Stimulated activated naive CD4-positive, alpha-beta T cell (primary cell): ENCODE data around the gene CACNA1B.

ENCODE experiments used
- DNase-seq, 6 experiments: peaks; one replicate each; lab custom pipeline; 2025; lab: John Stamatoyannopoulos, UW

Gene CACNA1B

GRCh38 chr9:138053321-138053868 lies 175.8 kb downstream of the CACNA1B start:
- DNase-seq: no peak

- no peak for DNase-seq
Measured at GRCh38 chr9:138053996-138054752, 176.6 kb downstream of the CACNA1B start.

- no peak for DNase-seq
Measured at GRCh38 chr9:138057726-138058125, 180.1 kb downstream of the CACNA1B start.

GRCh38 chr9:138058181-138058580 lies 180.6 kb downstream of the CACNA1B start:
- no peak for DNase-seq

- DNase-seq: no peak
Measured at GRCh38 chr9:138059196-138059595, 181.6 kb downstream of the CACNA1B start.

- no peak for DNase-seq
Measured at GRCh38 chr9:138060365-138060764, 182.8 kb downstream of the CACNA1B start.

- no peak for DNase-seq
Measured at GRCh38 chr9:138060881-138061280, 183.3 kb downstream of the CACNA1B start.

GRCh38 chr9:138061631-138062030 lies 184.0 kb downstream of the CACNA1B start:
- DNase-seq: no peak

- DNase-seq: no peak
Measured at GRCh38 chr9:138062196-138062595, 184.6 kb downstream of the CACNA1B start.

GRCh38 chr9:138063033-138063432 lies 185.5 kb downstream of the CACNA1B start:
- DNase-seq: no peak

GRCh38 chr9:138063785-138064184 lies 186.2 kb downstream of the CACNA1B start:
- no peak for DNase-seq

- DNase-seq: no peak
Measured at GRCh38 chr9:138064547-138064946, 187.0 kb downstream of the CACNA1B start.

- no peak for DNase-seq
Measured at GRCh38 chr9:138065287-138065686, 187.7 kb downstream of the CACNA1B start.

GRCh38 chr9:138066049-138066448 lies 188.5 kb downstream of the CACNA1B start:
- DNase-seq: no peak

- no peak for DNase-seq
Measured at GRCh38 chr9:138067613-138068367, 190.2 kb downstream of the CACNA1B start.

GRCh38 chr9:138068601-138069035 lies 191.0 kb downstream of the CACNA1B start:
- no peak for DNase-seq

- DNase-seq: no peak
Measured at GRCh38 chr9:138069731-138070456, 192.3 kb downstream of the CACNA1B start.

GRCh38 chr9:138070815-138071214 lies 193.2 kb downstream of the CACNA1B start:
- no peak for DNase-seq

GRCh38 chr9:138071292-138071691 lies 193.7 kb downstream of the CACNA1B start:
- no peak for DNase-seq

- DNase-seq: no peak
Measured at GRCh38 chr9:138071731-138072130, 194.1 kb downstream of the CACNA1B start.

- no peak for DNase-seq
Measured at GRCh38 chr9:138072161-138072842, 194.7 kb downstream of the CACNA1B start.

GRCh38 chr9:138072897-138073296 lies 195.3 kb downstream of the CACNA1B start:
- DNase-seq: no peak
